ENCODE results near the gene KLHDC3. TPM values are rescaled to one million over a fixed set of nuclear protein-coding genes. Genes with fewer than 3 reads are reported as not detected.

The KLHDC3 gene
- total and polyA plus RNA-seq, 12 donors, result 51.2 to 144 (median 110) TPM

DNA sequence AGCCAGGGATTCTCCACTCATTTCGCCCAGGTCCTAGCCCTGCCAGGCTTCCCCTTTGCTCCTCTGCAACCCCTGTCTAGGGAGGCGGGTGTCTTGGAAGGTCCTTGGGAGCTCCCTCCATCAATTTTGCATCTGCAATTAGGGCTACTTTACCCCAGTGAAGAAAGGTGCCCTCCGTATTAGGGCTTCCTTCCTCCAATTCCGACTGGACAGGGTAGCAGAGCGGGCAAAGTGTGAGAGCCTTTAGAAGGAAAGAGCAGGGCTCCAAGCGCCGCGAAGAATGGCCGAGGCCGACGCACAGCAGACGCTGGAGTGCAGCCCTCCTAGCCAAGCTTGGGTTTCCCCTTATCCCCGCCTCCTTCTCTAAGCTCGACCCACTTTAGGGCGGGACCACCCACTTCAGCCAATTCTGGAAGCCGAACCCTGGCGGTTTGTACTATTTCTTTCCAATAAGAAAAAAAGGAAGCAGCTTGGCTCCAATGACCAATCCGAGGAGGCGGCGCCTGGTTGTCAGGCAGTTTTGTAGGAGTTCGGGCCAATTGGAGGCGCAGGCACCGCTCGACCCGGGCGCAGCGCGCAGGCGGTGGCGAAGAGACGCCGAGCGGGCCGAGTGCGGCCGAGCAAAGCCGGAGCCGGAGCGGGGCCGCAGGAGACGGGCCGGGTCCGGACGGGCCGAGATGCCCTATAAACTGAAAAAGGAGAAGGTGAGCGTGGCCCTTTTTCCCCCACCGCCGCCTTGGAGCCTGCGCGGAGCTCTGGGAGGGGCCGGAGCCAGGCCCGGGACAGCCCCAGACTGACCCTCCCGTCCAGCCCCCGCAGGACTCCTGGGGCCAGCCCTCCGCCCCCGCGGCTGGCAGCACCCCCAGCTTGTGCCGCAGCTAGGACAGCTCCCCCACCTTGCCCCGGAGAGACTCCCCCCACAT lies 29.8 kb upstream of the KLHDC3 start, which contains the start of gene PPP2R5D:
Gene PPP2R5D (plus strand): TSS at position 570 of the 923 bp plus-strand sequence. CDS start 108 bp downstream, at position 678.
- peak; percentile 96 to 100 (median 99) for DNase-seq
- TF ChIP-seq, protein P1, sequence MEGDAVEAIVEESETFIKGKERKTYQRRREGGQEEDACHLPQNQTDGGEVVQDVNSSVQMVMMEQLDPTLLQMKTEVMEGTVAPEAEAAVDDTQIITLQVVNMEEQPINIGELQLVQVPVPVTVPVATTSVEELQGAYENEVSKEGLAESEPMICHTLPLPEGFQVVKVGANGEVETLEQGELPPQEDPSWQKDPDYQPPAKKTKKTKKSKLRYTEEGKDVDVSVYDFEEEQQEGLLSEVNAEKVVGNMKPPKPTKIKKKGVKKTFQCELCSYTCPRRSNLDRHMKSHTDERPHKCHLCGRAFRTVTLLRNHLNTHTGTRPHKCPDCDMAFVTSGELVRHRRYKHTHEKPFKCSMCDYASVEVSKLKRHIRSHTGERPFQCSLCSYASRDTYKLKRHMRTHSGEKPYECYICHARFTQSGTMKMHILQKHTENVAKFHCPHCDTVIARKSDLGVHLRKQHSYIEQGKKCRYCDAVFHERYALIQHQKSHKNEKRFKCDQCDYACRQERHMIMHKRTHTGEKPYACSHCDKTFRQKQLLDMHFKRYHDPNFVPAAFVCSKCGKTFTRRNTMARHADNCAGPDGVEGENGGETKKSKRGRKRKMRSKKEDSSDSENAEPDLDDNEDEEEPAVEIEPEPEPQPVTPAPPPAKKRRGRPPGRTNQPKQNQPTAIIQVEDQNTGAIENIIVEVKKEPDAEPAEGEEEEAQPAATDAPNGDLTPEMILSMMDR (IDR thresholded peaks at IDR 0.05), result peak in 4 of 6 experiments; percentile 10 to 37 (median 26)
- peak; percentile 77 to 97 for TF ChIP-seq POLR2A (IDR thresholded peaks at IDR 0.05)
- no peaks in the 10 kb centered on the region for H3K36me3 ChIP-seq (replicated peaks in 1 of 2)
- intact Hi-C loops (cut with DNase I), result no loop called here
- H3K9me3 ChIP-seq (replicated peaks in 1 of 3), result no peaks in the 10 kb centered on the region
- H3K4me3 ChIP-seq, result peak within 1 kb of the TSS; percentile 43 to 92 (median 60)
- no peaks in the 10 kb centered on the region for H3K27me3 ChIP-seq
- peaks cover 26 to 33% of the 10 kb centered on the region in 2 donors for H3K4me1 ChIP-seq (replicated peaks in 1 of 2)
- peak within 1 kb of the TSS; percentile 66 to 88 (median 79) for H3K27ac ChIP-seq
- 0 to 1% (median 0%) methylated on average over 17 to 59 of the region's 59 CpGs for WGBS, 4 donors

DNA sequence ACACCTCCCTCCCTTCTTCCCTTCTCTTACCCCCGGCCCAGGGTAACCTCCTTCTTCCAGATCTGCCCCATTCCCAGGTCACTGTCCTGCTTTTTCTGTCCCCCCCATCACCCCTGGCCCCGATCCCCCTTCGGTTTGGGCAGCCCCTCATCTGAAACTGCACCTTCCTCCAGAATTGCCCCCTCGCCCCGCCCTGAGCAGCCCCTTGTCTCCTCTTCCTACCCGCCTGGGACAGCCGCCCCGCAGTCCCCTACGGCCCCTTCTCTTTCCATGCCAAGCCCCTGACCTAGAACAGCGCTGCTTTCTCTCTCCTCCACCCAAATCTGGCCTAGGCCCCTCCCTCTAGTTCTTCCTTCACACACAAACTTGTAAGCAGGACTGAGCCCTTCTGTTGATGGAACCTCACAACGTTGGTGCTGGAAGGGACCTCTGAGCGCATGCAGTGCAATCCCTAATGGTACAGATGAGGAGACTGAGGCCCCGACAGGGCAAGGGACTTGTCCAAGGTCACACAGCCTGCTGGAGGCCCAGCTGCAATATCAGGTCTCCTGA lies 29.0 kb upstream of the KLHDC3 start:
- H3K9me3 ChIP-seq (replicated peaks in 1 of 3), result no peaks in the 10 kb centered on the region
- H3K36me3 ChIP-seq (replicated peaks in 1 of 2), result peaks cover 0 to 7% of the 10 kb centered on the region in 2 donors
- 9 to 12% (median 9%) methylated on average over 11 to 13 of the region's 13 CpGs for WGBS, 4 donors
- DNase-seq, result peak in 2 of 7 donors; percentile 11 to 24
- TF ChIP-seq POLR2A (IDR thresholded peaks at IDR 0.05), result no peak
- intact Hi-C loops (cut with DNase I), result no loop called here
- H3K27me3 ChIP-seq, result no peaks in the 10 kb centered on the region
- peak overlapping the region; percentile 35 to 92 (median 58) for H3K4me3 ChIP-seq
- peaks cover 19 to 27% of the 10 kb centered on the region in 2 donors for H3K4me1 ChIP-seq (replicated peaks in 1 of 2)
- H3K27ac ChIP-seq, result peak overlapping the region in 4 of 5 donors; percentile 63 to 88 (median 82)

DNA sequence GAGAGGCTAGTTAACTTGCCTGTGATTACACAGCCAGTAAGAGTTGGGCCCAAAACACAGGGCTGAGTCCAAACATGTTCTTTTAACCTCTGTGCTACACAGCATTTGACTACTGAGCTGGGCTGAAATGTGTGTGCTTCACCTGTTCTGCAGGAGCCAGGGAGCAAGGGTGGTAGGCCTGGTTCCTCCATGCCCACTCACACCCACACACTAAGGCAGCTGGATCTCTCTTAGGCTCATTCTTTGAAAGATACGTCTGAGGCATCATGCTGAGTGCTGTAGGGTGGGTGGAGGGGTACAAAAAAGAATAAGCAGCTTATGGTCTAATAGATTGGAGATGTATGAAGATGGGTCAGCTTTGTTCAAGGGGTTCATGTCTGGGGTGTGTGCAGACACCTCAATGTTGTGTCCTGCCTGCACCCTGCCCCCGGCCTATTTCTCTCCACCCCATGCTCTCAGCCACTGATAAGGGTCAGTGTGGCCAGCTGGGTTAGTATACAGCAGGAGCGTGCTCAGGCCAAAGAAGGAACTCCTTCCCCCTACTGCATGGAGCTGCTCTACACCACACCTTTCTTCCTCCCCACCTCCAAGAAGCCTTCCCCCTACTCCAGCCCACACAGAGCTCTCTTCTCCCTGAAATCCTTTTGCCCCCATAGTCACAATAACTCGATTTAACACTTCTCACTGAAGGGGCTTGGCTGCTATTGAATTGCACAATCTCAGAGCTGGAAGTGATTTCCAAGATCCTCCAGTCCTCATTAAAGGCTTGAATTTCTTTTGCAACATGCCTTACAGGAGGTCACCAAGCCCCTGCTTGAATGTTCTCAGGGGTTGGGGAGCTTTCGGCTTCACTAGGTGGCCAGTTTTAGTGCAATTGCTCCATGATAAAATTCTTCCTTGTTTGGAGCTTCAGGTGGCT lies 26.3 kb upstream of the KLHDC3 start:
- Histone ChIP-seq H3K4me1 (replicated peaks in 1 of 2) (peaks cover 17 to 26% of the 10 kb centered on the region in 2 donors), H3K9me3 (replicated peaks in 1 of 3) (no peaks in the 10 kb centered on the region), H3K27me3 (no peaks in the 10 kb centered on the region), H3K27ac (peak overlapping the region in 1 of 5 donors; percentile 1), H3K36me3 (replicated peaks in 1 of 2) (peaks cover 0 to 12% of the 10 kb centered on the region in 2 donors), H3K4me3 (no peak overlapping the region)
- DNase-seq, result no peak
- WGBS, 4 donors, result 79 to 83% (median 81%) methylated on average over 5 of the region's 5 CpGs
- TF ChIP-seq, protein P1 (IDR thresholded peaks at IDR 0.05), result no peak
- no peak for TF ChIP-seq POLR2A (IDR thresholded peaks at IDR 0.05)
- intact Hi-C loops (cut with DNase I), result no loop called here

DNA sequence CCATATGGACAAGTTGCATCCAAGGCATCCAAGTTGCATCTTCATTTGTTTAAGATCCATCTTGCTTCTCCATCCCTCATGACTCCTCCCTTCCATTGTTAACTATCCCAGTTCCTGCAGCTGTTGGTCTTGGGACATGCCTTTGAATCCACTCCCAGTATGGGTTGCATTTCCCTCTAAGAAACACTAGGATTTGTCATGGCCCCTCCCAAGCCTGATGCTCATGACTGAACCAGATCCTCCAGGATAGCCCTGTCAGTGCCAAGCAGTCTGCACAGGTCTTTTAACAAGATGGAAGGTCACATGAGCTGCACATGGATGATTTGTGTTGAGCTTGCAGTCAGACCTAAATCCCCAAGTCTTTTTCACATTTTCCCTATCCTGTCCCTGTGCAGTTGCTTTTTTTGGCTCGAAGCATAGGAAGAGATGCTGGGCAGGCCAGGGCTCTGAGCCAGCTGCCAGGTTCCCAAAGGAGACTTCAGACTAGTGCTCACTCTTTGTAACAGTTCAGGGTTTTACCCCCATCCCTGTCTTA lies 25.5 kb upstream of the KLHDC3 start:
- no peaks in the 10 kb centered on the region for H3K27me3 ChIP-seq
- TF ChIP-seq, protein P1 (IDR thresholded peaks at IDR 0.05), result no peak
- no peak for TF ChIP-seq POLR2A (IDR thresholded peaks at IDR 0.05)
- peaks cover 0 to 12% of the 10 kb centered on the region in 2 donors for H3K36me3 ChIP-seq (replicated peaks in 1 of 2)
- no peak overlapping the region for H3K4me3 ChIP-seq
- H3K27ac ChIP-seq, result no peak overlapping the region
- no peak for DNase-seq
- no peaks in the 10 kb centered on the region for H3K9me3 ChIP-seq (replicated peaks in 1 of 3)
- 33 to 54% (median 39%) methylated on average over 1 of the region's 1 CpG for WGBS, 4 donors
- H3K4me1 ChIP-seq (replicated peaks in 1 of 2), result peaks cover 16 to 23% of the 10 kb centered on the region in 2 donors
- intact Hi-C loops (cut with DNase I), result no loop called here
